Activated T-cell treated with anti-CD3 and anti-CD28 coated beads, Interleukin-2, amount 50 U/mL, for 24 hours (primary cell): ENCODE results near the gene ATP5ME.
A peak's percentile ranks its signal among the peaks of the same experiment; 100 is the strongest.
"Not testable (repeated sequence)": the region's sequence is repeated elsewhere in the genome, so short reads cannot be mapped to it uniquely, and the experiment has no call there.

Experiments used
- DNase-seq: peaks from one replicate; pipeline ENCODE4 v3.0.0-alpha.2; 2020
- H3K27ac Mint-ChIP-seq: 2 replicates; pipeline ENCODE4 v1.8.0; 2020; ENCODE audit warnings: mild to moderate bottlenecking, mixed read lengths
- H3K27me3 Mint-ChIP-seq: 2 replicates; pipeline ENCODE4 v1.8.0; 2020; ENCODE audit warnings: mixed read lengths
- H3K36me3 Mint-ChIP-seq: 2 replicates; pipeline ENCODE4 v1.8.0; 2020; ENCODE audit warnings: low read depth, mixed read lengths
- H3K4me1 Mint-ChIP-seq: 2 replicates; pipeline ENCODE4 v1.8.0; 2020; ENCODE audit warnings: low read depth, mixed read lengths
- H3K4me3 Mint-ChIP-seq: 2 replicates; pipeline ENCODE4 v1.8.0; 2020; ENCODE audit warnings: mild to moderate bottlenecking, moderate library complexity, mixed read lengths
- H3K9me3 Mint-ChIP-seq: 2 replicates; pipeline ENCODE4 v1.8.0; 2020; ENCODE audit warnings: mixed read lengths

The ATP5ME gene

DNA sequence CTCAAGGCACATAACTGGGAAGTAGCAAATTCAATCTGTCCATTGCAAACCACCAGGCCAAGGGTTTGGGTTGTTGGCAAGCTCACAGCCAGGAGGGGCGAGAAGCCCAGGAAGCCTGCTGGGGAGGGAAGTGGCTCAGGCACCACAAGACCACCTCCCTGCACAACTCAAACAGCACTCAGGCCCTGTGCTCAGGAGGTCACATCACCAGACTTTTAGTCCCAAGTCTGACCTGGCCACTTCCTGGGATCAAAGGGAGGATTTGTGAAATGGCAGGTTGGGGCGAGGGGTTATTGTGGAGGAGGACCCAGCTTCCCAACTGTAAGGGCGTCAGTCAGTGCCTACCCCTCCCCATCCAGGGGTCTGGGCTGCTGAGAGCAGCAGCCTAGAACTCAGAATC is 2.3 kb downstream of the ATP5ME start:
- no peak for DNase-seq
- no peaks in the 10 kb centered on the region for H3K9me3 Mint-ChIP-seq
- peak overlapping the region; percentile 92 for H3K4me3 Mint-ChIP-seq
- no peak overlapping the region for H3K27ac Mint-ChIP-seq
- peaks cover 43% of the 10 kb centered on the region for H3K36me3 Mint-ChIP-seq
- peaks cover 16% of the 10 kb centered on the region for H3K4me1 Mint-ChIP-seq
- H3K27me3 Mint-ChIP-seq = no peaks in the 10 kb centered on the region

DNA sequence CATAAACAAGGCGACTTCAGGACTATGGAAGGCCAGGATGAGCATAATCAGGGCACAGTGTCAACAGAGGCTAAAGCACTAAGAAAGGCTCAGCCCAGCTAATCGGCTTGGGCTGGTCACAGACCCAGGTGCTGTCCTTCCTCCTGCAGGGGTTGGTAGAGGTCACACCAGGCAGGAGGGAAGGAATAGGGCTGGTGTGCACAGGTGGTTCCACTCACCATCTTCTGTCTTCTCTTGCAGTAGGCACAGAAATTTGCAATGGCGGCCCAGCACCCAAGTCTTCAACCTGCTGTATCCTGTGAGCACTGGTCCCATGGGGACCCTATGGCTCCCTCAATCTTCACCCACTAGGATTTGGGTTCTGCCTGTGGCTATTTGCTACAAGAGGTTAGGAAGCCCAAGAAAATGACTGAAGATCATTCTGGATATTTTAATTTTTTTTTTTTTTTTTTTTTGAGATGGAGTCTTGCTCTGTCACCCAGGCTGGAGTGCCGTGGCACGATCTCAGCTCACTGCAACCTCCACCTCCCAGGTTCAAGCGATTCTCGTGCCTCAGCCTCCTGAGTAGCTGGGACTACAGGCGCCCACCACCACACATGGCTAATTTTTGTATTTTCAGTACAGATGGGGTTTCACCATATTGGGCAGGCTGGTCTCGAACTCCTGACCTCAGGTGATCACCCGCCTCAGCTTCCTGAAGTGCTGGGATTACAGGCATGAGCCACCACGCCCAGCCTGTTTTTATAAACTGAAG is 4.1 kb downstream of the ATP5ME start:
- not testable (repeated sequence) for H3K9me3 Mint-ChIP-seq, H3K4me3 Mint-ChIP-seq, DNase-seq, H3K27ac Mint-ChIP-seq, H3K27me3 Mint-ChIP-seq
- H3K4me1 Mint-ChIP-seq = peaks cover 15% of the 10 kb centered on the region
- H3K36me3 Mint-ChIP-seq = peaks cover 43% of the 10 kb centered on the region

DNA sequence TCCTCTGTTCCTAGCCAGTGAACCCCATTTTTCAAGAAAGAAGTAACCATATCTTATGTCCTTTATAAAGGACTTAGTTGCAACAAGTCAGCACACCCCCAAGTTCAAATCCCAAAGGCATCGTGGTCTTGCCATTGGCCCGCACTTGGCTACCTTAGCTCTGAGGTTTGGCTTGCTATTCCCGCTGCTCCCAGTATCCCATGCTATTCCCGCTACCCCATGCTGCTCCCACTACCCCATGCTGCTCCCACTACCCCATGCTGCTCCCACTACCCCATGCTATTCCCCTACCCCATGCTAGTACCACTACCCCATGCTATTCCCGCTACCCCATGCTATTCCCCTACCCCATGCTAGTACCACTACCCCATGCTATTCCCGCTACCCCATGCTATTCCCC is 5.9 kb downstream of the ATP5ME start:
- not testable (repeated sequence) for H3K9me3 Mint-ChIP-seq, H3K27me3 Mint-ChIP-seq, H3K27ac Mint-ChIP-seq, DNase-seq, H3K4me3 Mint-ChIP-seq
- H3K4me1 Mint-ChIP-seq = peaks cover 23% of the 10 kb centered on the region
- H3K36me3 Mint-ChIP-seq = peaks cover 42% of the 10 kb centered on the region

DNA sequence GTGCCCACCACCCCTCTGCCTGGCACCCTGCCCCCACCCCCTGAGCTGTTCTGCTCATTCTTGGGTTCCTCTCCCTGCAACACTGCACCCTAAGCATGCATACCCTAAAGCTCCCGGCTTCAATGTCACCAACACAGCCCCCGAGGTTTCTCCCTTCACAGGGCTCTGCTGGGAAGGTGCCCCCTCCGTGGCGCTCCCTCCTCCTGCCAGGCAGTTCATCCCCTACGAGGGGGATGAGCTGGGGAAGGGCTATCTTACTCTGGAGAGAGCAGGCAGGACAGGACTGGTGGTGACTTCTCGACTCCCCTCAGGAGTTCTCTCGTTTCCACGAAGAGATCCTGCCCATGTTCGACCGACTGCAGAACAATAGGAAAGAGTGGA is 6.5 kb downstream of the ATP5ME start:
- H3K4me3 Mint-ChIP-seq = no peak overlapping the region
- peaks cover 23% of the 10 kb centered on the region for H3K4me1 Mint-ChIP-seq
- DNase-seq = no peak
- H3K27ac Mint-ChIP-seq = peak overlapping the region; percentile 1
- no peaks in the 10 kb centered on the region for H3K9me3 Mint-ChIP-seq
- no peaks in the 10 kb centered on the region for H3K27me3 Mint-ChIP-seq
- H3K36me3 Mint-ChIP-seq = peaks cover 35% of the 10 kb centered on the region

DNA sequence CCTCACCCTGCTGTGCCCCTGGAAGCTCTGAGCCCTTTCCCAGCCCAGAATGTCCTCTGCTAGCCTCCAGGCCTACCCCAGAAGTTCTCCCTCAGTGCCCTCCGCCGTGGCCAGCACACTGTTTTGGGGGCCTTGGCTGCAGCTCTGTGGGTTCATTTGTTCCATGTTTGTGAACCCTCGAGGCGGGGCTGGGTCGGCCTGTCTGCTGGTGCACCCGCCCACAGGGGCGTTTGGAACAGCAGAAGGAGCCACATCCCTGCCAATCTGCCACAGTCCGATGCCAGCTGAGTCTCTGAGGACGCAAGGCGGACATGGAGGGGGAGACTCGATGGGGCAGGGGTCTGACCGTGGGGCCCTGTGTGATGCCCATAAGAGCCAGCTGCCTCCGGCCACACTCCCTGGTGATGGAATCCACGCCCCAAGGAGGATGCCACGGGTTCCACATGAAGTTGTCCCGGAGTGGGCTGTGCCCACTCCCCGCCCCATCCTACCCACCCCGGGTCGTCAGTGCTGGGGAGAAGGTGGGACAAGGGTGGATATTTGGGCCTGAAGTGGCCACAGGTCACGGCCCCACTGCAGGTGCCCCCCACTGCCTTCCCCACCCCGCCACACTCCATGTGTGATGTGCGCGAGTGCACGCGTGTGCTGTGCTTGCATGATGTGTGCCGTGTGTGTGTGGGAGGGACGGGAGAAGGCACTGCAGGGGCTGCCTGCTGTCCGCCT is 7.1 kb downstream of the ATP5ME start:
- Mint-ChIP-seq H3K27ac (peak overlapping the region; percentile 1), H3K4me3 (no peak overlapping the region), H3K9me3 (no peaks in the 10 kb centered on the region), H3K36me3 (peaks cover 32% of the 10 kb centered on the region), H3K4me1 (peaks cover 22% of the 10 kb centered on the region), H3K27me3 (no peaks in the 10 kb centered on the region)
- no peak for DNase-seq

DNA sequence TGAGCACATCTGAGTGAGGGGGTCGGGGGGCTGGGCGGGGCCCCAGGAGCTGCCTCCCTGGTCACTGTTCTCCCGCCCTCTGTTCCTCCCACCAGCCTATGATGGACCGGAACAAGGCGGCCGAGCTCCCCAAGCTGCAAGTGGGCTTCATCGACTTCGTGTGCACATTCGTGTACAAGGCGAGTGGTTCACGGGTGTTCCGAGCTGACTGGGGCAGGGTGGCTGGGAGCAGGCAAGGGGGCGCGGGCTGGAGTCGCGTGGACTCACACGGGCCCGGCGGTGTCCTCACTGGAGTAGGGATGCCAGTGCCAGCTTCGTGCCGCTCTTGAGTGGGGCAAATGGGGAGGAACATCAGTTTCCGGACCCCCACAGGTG is 7.7 kb downstream of the ATP5ME start:
- DNase-seq = no peak
- H3K27ac Mint-ChIP-seq = no peak overlapping the region
- peaks cover 22% of the 10 kb centered on the region for H3K4me1 Mint-ChIP-seq
- no peaks in the 10 kb centered on the region for H3K27me3 Mint-ChIP-seq
- H3K36me3 Mint-ChIP-seq = peaks cover 32% of the 10 kb centered on the region
- H3K4me3 Mint-ChIP-seq = no peak overlapping the region
- H3K9me3 Mint-ChIP-seq = no peaks in the 10 kb centered on the region

DNA sequence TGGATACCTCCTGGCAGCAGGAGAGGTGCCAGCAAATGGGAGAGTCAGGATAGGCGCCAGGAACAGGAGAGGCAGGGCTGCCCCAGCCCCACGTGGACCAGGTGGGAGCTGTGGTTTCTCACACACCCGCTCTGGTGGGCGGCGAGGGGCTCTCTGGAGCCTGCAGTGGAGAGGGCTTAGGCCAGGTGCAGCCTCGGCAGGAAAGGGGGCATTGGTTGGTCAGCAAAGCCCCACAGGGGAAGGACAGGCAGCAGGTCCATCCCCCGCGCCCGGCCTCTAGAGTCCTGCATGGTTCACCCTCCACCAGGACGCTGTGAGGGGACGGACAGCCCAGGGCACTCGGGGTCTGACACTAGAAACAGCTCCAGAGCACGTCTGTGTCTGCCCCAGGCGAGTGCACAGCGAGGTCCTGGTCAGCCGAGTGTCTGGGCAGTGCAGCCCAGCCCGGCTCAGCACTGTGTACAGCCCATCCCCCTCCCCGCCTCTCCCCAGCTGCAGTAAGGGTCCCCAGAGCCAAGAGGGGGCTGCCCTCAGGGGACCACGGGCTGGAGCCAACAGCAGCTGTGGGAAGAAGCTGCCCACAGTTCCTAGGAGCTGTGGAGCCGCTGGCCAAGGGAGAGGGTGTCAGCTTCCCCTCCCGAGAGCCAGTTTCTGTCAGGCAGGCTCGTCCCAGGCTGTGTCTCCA is 8.2 kb downstream of the ATP5ME start:
- no peak for DNase-seq
- no peak overlapping the region for H3K4me3 Mint-ChIP-seq
- no peak overlapping the region for H3K27ac Mint-ChIP-seq
- peaks cover 22% of the 10 kb centered on the region for H3K4me1 Mint-ChIP-seq
- H3K9me3 Mint-ChIP-seq = no peaks in the 10 kb centered on the region
- H3K36me3 Mint-ChIP-seq = peaks cover 28% of the 10 kb centered on the region
- H3K27me3 Mint-ChIP-seq = no peaks in the 10 kb centered on the region

DNA sequence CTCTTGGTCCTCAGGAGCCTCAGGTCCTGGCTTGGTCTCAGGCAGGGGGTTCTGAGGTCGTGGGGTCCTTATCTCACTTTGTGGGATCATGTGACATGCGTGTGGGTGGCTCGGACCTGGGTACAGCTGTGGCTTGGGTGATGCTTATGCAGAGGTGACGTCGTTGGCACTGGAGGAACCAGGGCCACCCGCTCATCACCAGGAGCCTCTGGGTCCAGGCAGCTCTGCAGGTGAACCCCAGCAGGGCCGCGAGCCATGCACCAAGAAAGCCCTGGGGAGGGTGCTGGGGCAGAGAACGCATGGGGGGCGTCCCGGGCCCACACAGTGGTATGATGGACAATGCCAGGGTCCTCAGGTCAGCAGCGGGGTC is 8.7 kb downstream of the ATP5ME start:
- no peak for DNase-seq
- H3K9me3 Mint-ChIP-seq = no peaks in the 10 kb centered on the region
- peaks cover 23% of the 10 kb centered on the region for H3K36me3 Mint-ChIP-seq
- no peaks in the 10 kb centered on the region for H3K27me3 Mint-ChIP-seq
- H3K4me1 Mint-ChIP-seq = peaks cover 22% of the 10 kb centered on the region
- H3K27ac Mint-ChIP-seq = peak overlapping the region; percentile 52
- peak overlapping the region; percentile 83 for H3K4me3 Mint-ChIP-seq

DNA sequence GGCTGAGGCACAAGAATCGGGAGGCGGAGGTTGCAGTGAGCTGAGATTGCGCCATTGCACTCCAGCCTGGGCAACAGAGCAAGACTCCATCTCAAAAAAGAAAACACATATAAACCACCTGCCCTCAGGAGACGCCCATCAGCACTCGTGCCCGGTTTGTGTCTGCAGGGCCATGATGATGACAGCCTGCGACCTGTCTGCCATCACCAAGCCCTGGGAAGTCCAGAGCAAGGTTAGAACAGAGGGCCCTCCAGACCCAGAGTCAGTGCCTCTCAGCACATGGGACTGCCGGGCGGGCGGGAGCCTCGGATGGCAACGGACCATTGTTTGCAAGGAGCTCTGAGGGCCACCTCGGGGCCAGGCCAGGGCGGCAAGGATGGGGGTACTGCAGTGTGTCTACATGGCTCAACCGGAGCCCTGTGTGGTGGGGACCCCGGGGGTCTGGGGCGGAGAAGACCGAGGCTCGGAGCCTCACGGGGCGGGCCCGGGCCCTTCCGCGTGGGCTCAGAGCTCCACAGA is 9.3 kb downstream of the ATP5ME start:
- Mint-ChIP-seq H3K27ac (peak overlapping the region; percentile 90), H3K9me3 (no peaks in the 10 kb centered on the region), H3K27me3 (no peaks in the 10 kb centered on the region), H3K4me3 (peak overlapping the region; percentile 83), H3K4me1 (peaks cover 22% of the 10 kb centered on the region), H3K36me3 (peaks cover 18% of the 10 kb centered on the region)
- DNase-seq = no peak

DNA sequence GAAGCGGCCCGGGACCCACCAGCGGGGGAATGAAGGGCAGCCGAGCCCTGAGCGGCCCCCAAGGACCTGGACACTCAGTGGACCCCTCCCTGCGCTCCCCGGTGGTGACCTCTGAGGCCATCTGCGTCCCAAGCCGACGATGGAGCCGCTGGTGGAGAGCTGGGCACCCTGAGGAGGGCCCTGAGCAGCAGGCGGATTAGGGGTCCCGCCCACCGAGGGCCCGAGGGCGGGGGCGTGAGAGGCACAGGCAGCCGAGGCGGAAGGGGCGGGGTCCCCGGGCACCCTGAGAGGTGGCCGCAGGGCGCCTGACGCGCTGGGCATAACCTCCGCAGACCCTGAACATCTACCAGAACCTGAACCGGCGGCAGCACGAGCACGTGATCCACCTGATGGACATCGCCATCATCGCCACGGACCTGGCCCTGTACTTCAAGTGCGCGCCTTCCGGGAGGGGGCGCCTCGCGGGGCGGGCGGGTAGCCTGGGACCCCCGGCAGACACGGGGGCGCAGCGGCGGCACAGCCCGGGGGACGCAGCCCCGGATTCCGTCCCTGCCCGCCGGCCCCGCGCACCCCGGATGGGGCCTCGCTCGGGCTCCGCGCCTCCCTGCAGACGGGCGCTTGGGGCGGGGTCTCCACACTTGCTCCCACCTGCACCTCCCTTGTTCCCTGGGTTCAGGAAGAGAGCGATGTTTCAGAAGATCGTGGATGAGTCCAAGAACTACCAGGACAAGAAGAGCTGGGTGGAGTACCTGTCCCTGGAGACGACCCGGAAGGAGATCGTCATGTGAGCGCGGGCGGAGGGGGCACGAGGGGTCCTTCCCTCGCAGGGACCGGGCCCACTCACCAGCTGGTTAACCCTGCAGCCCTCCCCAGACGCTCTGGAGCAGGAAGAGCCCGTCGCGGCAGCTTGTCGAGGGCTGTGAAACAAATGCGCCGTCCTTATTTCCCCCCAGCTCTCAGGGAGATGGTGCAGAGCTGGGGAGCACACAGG is 10.3 kb downstream of the ATP5ME start:
- Mint-ChIP-seq H3K36me3 (peaks cover 18% of the 10 kb centered on the region), H3K4me1 (peaks cover 22% of the 10 kb centered on the region), H3K27me3 (no peaks in the 10 kb centered on the region), H3K9me3 (no peaks in the 10 kb centered on the region), H3K4me3 (peak overlapping the region; percentile 83), H3K27ac (peak overlapping the region; percentile 90)
- peak; percentile 84 for DNase-seq

DNA sequence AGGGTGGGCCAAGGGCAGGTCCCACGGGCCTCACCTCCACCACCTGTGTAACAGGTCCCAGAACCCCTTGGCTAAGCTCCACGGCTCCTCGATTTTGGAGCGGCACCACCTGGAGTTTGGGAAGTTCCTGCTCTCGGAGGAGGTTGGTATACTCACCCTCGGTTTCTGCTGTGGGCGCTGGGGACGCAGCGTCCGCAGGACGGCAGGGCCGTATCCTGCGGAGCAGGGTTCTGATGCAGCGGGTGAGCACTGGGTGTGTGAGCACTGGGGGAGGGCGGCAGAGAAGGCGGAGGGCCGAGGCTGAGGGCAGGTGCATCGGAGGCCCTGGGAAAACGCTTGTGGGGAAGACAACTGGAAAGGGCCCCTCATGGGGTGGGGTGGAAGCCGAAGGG is 11.0 kb downstream of the ATP5ME start:
- peaks cover 18% of the 10 kb centered on the region for H3K36me3 Mint-ChIP-seq
- H3K4me3 Mint-ChIP-seq = peak overlapping the region; percentile 80
- no peaks in the 10 kb centered on the region for H3K27me3 Mint-ChIP-seq
- no peaks in the 10 kb centered on the region for H3K9me3 Mint-ChIP-seq
- H3K27ac Mint-ChIP-seq = peak overlapping the region; percentile 87
- H3K4me1 Mint-ChIP-seq = peaks cover 22% of the 10 kb centered on the region
- DNase-seq = no peak

DNA sequence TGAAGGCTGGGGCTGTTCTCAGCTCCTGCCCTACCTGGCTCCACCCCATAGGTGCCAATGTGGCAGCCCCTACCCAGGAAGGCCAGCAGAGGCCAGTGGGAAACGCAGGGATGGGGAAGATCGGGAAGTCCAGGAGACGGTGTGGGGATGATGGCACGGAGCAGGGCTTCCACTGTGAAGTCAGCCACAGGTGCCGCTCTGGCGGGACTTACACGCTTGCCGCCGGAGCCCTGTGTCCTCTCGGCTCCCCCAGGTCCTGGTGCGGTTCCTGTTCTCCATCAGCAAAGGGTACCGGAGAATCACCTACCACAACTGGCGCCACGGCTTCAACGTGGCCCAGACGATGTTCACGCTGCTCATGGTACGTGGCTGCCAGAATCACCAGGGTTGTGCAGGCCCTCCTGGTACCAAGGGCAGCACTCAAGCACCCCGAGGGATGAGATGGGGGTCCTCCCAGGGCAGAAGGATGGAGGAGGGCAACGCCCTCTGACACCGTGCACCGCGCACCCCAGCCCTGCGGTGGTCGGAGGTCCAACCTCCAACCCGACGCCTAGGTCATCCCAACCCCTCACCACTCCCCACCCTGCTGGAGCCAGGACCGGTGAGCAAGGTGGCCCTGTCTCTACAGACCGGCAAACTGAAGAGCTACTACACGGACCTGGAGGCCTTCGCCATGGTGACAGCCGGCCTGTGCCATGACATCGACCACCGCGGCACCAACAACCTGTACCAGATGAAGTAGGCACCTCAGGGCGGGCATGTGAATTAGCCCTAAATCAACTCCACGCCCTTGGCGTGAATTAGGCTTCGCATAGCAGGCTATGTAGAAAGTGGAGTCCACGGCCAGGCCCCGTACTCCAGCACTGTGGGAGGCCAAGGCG is 12.0 kb downstream of the ATP5ME start:
- Mint-ChIP-seq H3K9me3 (no peaks in the 10 kb centered on the region), H3K27ac (no peak overlapping the region), H3K4me3 (peak overlapping the region; percentile 80), H3K36me3 (peaks cover 18% of the 10 kb centered on the region), H3K4me1 (peaks cover 22% of the 10 kb centered on the region), H3K27me3 (no peaks in the 10 kb centered on the region)
- DNase-seq = no peak

DNA sequence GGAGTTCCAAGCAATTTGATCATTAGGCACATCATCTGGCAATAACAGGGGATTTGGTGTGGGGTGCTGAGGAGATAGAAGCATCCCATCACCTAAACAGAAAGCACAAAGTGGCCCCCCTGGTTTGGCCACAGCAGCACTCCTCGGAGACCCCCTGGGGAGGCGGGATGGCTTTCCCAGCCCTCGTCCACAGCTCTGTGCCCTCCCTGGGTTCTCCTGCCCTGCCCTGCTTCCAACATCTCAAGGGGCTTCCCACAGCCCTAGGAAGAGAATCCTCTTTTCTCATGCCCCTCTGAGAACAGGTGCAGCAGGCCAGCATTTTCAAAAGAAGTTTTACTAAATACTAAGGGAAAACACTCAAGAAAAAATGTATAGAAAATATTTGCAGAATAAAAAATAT is 12.8 kb downstream of the ATP5ME start:
- no peak for DNase-seq
- H3K27ac Mint-ChIP-seq = no peak overlapping the region
- H3K9me3 Mint-ChIP-seq = no peaks in the 10 kb centered on the region
- H3K4me3 Mint-ChIP-seq = no peak overlapping the region
- peaks cover 18% of the 10 kb centered on the region for H3K36me3 Mint-ChIP-seq
- peaks cover 22% of the 10 kb centered on the region for H3K4me1 Mint-ChIP-seq
- no peaks in the 10 kb centered on the region for H3K27me3 Mint-ChIP-seq
